ENCODE results near the gene WASHC3.
"Not testable (repeated sequence)": the region's sequence is repeated elsewhere in the genome, so short reads cannot be mapped to it uniquely, and the experiment has no call there.

WASHC3 gene

GRCh38 chr12:102093319-102093718 lies 31.5 kb upstream of the WASHC3 start:
- TF ChIP-seq CTCF (IDR thresholded peaks at IDR 0.05) = no peak
- no peak for DNase-seq (ENCODE audit: low spot score)
- H3K4me3 ChIP-seq = no peak overlapping the region
- H3K27ac ChIP-seq = no peak overlapping the region

GRCh38 chr12:102089228-102089835 lies 27.5 kb upstream of the WASHC3 start:
- not testable (repeated sequence) for DNase-seq (ENCODE audit: low spot score); H3K4me3 ChIP-seq; H3K27ac ChIP-seq

DNA sequence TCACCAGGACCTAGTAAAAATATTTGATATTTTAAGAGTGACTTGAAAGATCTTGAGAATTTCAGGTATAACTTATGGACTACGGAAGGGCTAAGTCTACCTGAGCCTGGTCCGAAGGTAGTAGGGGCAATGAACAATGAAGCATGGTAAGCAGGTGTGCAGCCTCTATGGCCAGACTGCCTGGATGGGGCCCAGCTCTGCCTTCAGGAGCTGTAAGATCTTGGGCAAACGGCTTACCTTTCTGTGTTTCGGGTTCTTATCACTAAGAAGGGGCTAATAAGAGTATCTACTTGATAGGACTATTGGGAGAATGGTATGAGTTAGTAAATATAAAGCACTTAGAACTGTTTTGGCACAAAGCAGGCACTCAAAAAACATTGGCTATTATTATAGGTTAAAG lies 19.1 kb upstream of the WASHC3 start:
- Histone ChIP-seq H3K27ac (no peak overlapping the region), H3K4me3 (no peak overlapping the region)
- no peak for TF ChIP-seq CTCF (IDR thresholded peaks at IDR 0.05)
- DNase-seq (ENCODE audit: low spot score) = no peak

DNA sequence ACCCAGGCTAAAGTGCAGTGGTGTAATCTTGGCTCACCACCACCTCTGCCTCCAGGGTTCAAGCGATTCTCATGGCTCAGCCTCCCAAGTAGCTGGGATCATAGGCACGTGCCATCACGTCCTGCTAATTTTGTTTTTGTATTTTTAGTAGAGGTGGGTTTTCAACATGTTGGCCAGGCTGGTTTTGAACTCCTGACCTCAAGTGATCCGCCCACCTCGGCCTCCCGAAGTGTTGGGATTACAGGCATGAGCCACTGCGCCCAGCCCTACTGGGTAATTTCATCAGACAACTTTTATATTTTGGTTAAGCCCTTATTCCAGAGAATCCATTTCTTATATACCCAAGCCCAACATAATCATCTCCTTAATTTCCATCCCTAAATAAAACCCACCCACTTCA lies 10.3 kb upstream of the WASHC3 start:
- not testable (repeated sequence) for H3K4me3 ChIP-seq; DNase-seq (ENCODE audit: low spot score); H3K27ac ChIP-seq

DNA sequence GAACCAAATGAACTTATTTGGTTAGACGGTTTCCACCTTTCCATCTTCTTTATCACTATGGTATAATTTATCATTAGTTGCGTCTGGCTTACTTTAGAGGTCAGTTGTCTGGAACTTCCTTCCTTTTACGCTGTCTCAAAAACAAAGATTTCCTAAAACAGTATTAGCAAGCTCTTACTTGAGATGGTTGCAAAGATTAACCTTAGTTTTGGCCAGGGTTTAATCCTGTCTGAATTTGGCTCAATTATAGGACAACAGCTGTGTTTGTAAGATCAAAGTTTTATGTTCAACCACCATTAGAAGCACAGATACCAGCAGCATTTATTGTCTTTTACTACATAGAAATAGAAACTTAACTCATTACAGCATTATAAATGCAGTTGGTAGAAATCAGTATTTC lies 7.9 kb upstream of the WASHC3 start:
- no peak overlapping the region for H3K27ac ChIP-seq
- no peak for TF ChIP-seq CTCF (IDR thresholded peaks at IDR 0.05)
- DNase-seq (ENCODE audit: low spot score) = no peak
- no peak overlapping the region for H3K4me3 ChIP-seq

DNA sequence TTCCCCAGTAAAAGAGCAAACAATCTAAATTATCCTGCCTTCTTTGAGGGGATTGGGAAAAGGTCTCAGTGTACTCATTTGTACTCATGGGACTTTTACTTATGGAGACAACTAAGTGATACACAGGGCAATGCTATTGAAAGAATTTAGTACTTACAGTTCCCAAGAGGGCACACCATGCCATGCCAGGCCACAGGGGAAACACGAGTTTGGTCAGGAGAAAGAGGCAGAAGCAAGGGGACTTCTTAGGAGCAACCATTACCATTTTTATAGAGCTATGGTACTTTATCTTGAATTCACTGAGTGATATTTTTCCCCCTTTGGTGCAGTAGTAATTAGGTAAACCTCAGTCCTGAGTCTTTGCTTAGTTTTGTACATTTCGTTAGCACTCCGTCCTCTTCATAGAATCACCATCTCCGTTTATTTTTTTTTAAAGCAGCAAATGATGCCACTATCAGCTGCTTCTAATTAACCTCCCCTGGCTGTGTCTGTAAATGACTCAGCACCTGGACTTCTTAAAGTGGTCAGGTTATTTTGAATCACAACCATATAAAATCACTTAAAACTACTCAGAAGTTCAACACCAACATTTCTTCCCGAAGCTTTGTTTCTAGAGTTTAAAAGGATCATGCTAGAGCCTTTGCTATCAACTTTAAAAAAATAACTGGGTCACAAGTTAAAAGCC lies 5.9 kb upstream of the WASHC3 start:
- Histone ChIP-seq H3K4me3 (no peak overlapping the region), H3K27ac (no peak overlapping the region)
- no peak for TF ChIP-seq CTCF (IDR thresholded peaks at IDR 0.05)
- no peak for DNase-seq (ENCODE audit: low spot score)

DNA sequence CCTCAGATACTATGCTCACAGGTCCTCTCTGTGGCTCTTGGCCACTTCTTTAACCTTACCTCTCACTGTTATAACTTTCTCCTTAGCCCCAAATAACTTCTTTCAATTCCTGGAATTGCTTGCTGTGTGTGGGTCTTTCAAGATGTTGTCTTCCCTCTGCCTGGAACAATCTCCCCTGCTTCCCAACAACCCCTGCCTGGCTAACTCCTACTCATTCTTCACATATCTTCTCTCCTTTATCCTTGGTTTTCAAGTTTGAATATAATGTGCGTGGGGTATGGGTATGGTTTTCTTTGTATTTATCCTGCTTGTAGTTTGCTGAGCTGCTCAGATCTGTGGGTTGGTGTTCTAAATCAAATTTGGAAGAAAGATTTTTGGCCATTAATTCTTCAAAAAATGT lies 2.7 kb upstream of the WASHC3 start:
- H3K27ac ChIP-seq = no peak overlapping the region
- H3K4me3 ChIP-seq = no peak overlapping the region
- DNase-seq (ENCODE audit: low spot score) = no peak
- TF ChIP-seq CTCF (IDR thresholded peaks at IDR 0.05) = no peak

- Histone ChIP-seq H3K4me3 (no peak overlapping the region), H3K27ac (no peak overlapping the region)
- no peak for DNase-seq (ENCODE audit: low spot score)
- no peak for TF ChIP-seq CTCF (IDR thresholded peaks at IDR 0.05)
Measured at GRCh38 chr12:102063069-102063468, 1.3 kb upstream of the WASHC3 start.
